Esophagus muscularis mucosa (tissue), 4 donors: ENCODE measurements around the gene DUSP22. TPM values are rescaled to one million over a fixed set of nuclear protein-coding genes. Genes with fewer than 3 reads are reported as not detected.

Source experiments
- DNase-seq: peaks from one replicate; pipeline ENCODE4 v3.0.0-alpha.2; 2017; ENCODE audit errors: extremely low spot score
- H3K27ac ChIP-seq, 4 donors: fragments of 200-600 bp; sonication (generic); replicated peaks in 1 of 4; 1 replicate in 3 of 4; 2 replicates in 1 of 4; pipeline ENCODE4 v1.5.1; 2016 to 2019; ENCODE audit warnings: mild to moderate bottlenecking in 1 of 4
- H3K27me3 ChIP-seq, 4 donors: fragments of 200-600 bp; sonication (generic); one replicate each; pipeline versions ENCODE4 v1.5.1 to v1.6.0; 2016 to 2019
- H3K36me3 ChIP-seq, 4 donors: fragments of 200-600 bp; sonication (generic); one replicate each; pipeline ENCODE4 v1.5.1; 2016 to 2019
- H3K4me1 ChIP-seq, 4 donors: fragments of 200-600 bp; sonication (generic); one replicate each; pipeline ENCODE4 v1.5.1; 2016 to 2019
- H3K4me3 ChIP-seq, 4 donors: fragments of 200-600 bp; sonication (generic); 1 replicate in 2 of 4; 2 replicates in 2 of 4; pipeline ENCODE4 v1.5.1; 2016 to 2019; ENCODE audit warnings: mild to moderate bottlenecking in 4 of 4, moderate library complexity in 1 of 4
- H3K9me3 ChIP-seq, 4 donors: fragments of 200-600 bp; sonication (generic); 1 replicate in 3 of 4; 2 replicates in 1 of 4; pipeline ENCODE4 v1.5.1; 2016 to 2019
- EP300 ChIP-seq: sonication (generic); formaldehyde crosslinking; IDR thresholded peaks from one replicate; pipeline ENCODE4 v1.6.1; 2017; ENCODE audit warnings: antibody characterized with exemption
- POLR2A ChIP-seq: fragments of 450-650 bp; IDR thresholded peaks from one replicate; pipeline ENCODE4 v1.6.1; 2017; ENCODE audit warnings: antibody characterized with exemption, moderate library complexity, mild to moderate bottlenecking, low read depth
- POLR2AphosphoS5 ChIP-seq, 2 donors: sonication (generic); formaldehyde crosslinking; IDR thresholded peaks; one replicate each; pipeline ENCODE4 v1.6.1; 2017; ENCODE audit warnings: antibody characterized with exemption in 2 of 2
- WGBS: methylation state at CpG from one replicate; pipeline ENCODE4 v1.1.5; 2018; 5-methylcytosine and 5-hydroxymethylcytosine counted together
- intact Hi-C: fragments of 100-400 bp; cut with DNase I; formaldehyde crosslinking; loops from one replicate; pipeline ENCODE4 v1.15.1; 2023
- total RNA-seq, 4 donors: library from RNA; depleted of rRNA; stranded (reverse); fragments of >200 nt; gene quantifications; one replicate each; pipeline versions ENCODE4 v1.1.0 to v1.2.1, GENCODE V29; 2016
- TF ChIP-seq, protein P1 (sequence below), 3 experiments: fragments of 200-600 bp in 2 of 3; fragments of 450-650 bp in 1 of 3; sonication (generic) in 2 of 3; IDR thresholded peaks; one replicate each; pipeline ENCODE4 v1.5.1; 2017 to 2019; ENCODE audit warnings: antibody characterized with exemption in 3 of 3, mild to moderate bottlenecking in 2 of 3, moderate library complexity in 1 of 3

DUSP22 gene
- total RNA-seq, 4 donors from 2014 or later: 67.7 to 95.6 (median 73.7) TPM

- intact Hi-C loops: no loop called here
- no peaks in the 10 kb centered on the region for H3K36me3 ChIP-seq
- no peak for TF ChIP-seq POLR2AphosphoS5 (IDR thresholded peaks at IDR 0.05)
- TF ChIP-seq, protein P1, sequence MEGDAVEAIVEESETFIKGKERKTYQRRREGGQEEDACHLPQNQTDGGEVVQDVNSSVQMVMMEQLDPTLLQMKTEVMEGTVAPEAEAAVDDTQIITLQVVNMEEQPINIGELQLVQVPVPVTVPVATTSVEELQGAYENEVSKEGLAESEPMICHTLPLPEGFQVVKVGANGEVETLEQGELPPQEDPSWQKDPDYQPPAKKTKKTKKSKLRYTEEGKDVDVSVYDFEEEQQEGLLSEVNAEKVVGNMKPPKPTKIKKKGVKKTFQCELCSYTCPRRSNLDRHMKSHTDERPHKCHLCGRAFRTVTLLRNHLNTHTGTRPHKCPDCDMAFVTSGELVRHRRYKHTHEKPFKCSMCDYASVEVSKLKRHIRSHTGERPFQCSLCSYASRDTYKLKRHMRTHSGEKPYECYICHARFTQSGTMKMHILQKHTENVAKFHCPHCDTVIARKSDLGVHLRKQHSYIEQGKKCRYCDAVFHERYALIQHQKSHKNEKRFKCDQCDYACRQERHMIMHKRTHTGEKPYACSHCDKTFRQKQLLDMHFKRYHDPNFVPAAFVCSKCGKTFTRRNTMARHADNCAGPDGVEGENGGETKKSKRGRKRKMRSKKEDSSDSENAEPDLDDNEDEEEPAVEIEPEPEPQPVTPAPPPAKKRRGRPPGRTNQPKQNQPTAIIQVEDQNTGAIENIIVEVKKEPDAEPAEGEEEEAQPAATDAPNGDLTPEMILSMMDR (IDR thresholded peaks at IDR 0.05): no peak
- H3K4me1 ChIP-seq: peaks cover 18 to 34% (median 33%) of the 10 kb centered on the region in 4 donors
- H3K9me3 ChIP-seq: no peaks in the 10 kb centered on the region
- WGBS: 83% methylated on average over 10 of the region's 10 CpGs
- H3K27ac ChIP-seq: no peak overlapping the region
- peaks cover 3 to 81% (median 40%) of the 10 kb centered on the region in 4 donors for H3K27me3 ChIP-seq
- DNase-seq: no peak
- H3K4me3 ChIP-seq: no peak overlapping the region
Measured at GRCh38 chr6:395432-396125, 103.3 kb downstream of the DUSP22 start.

DNA sequence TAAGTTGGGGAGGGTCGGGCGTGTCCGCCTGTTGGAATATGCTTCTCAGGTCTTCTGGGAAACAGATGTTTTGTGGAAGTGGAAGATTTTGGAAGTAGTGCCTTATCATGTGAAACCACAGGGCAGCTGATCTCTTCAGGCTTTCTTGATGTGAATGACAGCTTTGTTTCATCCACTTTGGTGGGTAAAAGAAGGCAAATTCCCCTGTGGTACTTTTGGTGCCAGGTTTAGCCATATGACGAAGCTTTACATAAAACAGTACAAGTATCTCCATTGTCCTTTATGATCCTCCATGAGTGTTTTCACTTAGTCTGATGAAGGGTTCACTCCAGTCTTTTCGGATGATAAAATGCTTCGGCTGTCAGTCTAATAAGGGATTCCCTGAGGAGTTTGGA, 103.8 kb downstream of the DUSP22 start:
- Histone ChIP-seq H3K4me1 (peaks cover 18 to 29% (median 28%) of the 10 kb centered on the region in 4 donors), H3K27me3 (peaks cover 0 to 76% (median 34%) of the 10 kb centered on the region in 4 donors), H3K9me3 (no peaks in the 10 kb centered on the region), H3K27ac (no peak overlapping the region), H3K36me3 (no peaks in the 10 kb centered on the region), H3K4me3 (no peak overlapping the region)
- no peak for DNase-seq
- intact Hi-C loops: no loop called here
- TF ChIP-seq, protein P1 (IDR thresholded peaks at IDR 0.05): no peak
- TF ChIP-seq POLR2A: no peak
- TF ChIP-seq EP300: no peak
- no peak for TF ChIP-seq POLR2AphosphoS5 (IDR thresholded peaks at IDR 0.05)
- WGBS: 89% methylated on average over 6 of the region's 6 CpGs

- 91% methylated on average over 13 of the region's 13 CpGs for WGBS
- no peak for DNase-seq
- no peak overlapping the region for H3K4me3 ChIP-seq
- H3K27ac ChIP-seq: no peak overlapping the region
- TF ChIP-seq POLR2AphosphoS5 (IDR thresholded peaks at IDR 0.05): no peak
- TF ChIP-seq POLR2A: no peak
- TF ChIP-seq, protein P1 (IDR thresholded peaks at IDR 0.05): no peak
- TF ChIP-seq EP300: no peak
- H3K9me3 ChIP-seq: no peaks in the 10 kb centered on the region
- H3K36me3 ChIP-seq: no peaks in the 10 kb centered on the region
- intact Hi-C loops: no loop called here
- H3K4me1 ChIP-seq: peaks cover 12 to 19% (median 19%) of the 10 kb centered on the region in 4 donors
- peaks cover 0 to 74% (median 25%) of the 10 kb centered on the region in 4 donors for H3K27me3 ChIP-seq
Measured at GRCh38 chr6:397056-397455, 104.8 kb downstream of the DUSP22 start.

- DNase-seq: no peak
- TF ChIP-seq POLR2A (no peak), POLR2AphosphoS5 (IDR thresholded peaks at IDR 0.05) (no peak)
- TF ChIP-seq, protein P1 (IDR thresholded peaks at IDR 0.05): no peak
- no peaks in the 10 kb centered on the region for H3K9me3 ChIP-seq
- H3K4me3 ChIP-seq: no peak overlapping the region
- H3K27me3 ChIP-seq: peaks cover 0 to 74% (median 20%) of the 10 kb centered on the region in 4 donors
- H3K36me3 ChIP-seq: no peaks in the 10 kb centered on the region
- H3K4me1 ChIP-seq: peaks cover 6 to 14% (median 13%) of the 10 kb centered on the region in 4 donors
- no peak overlapping the region for H3K27ac ChIP-seq
- 87% methylated on average over 5 of the region's 5 CpGs for WGBS
- intact Hi-C loops: no loop called here
Measured at GRCh38 chr6:397604-398003, 105.3 kb downstream of the DUSP22 start.

- H3K4me3 ChIP-seq: no peak overlapping the region
- peaks cover 0 to 74% (median 15%) of the 10 kb centered on the region in 4 donors for H3K27me3 ChIP-seq
- TF ChIP-seq POLR2A (no peak), EP300 (no peak), POLR2AphosphoS5 (IDR thresholded peaks at IDR 0.05) (no peak)
- TF ChIP-seq, protein P1 (IDR thresholded peaks at IDR 0.05): no peak
- H3K27ac ChIP-seq: no peak overlapping the region
- 76% methylated on average over 2 of the region's 2 CpGs for WGBS
- no peak for DNase-seq
- no peaks in the 10 kb centered on the region for H3K36me3 ChIP-seq
- peaks cover 2 to 9% (median 9%) of the 10 kb centered on the region in 4 donors for H3K4me1 ChIP-seq
- H3K9me3 ChIP-seq: no peaks in the 10 kb centered on the region
- intact Hi-C loops: no loop called here
Measured at GRCh38 chr6:398065-398464, 105.8 kb downstream of the DUSP22 start.
